Measurements from ENCODE around the gene GPRC5C.

- TF ChIP-seq ESRRA (IDR thresholded peaks at IDR 0.05; ENCODE audit: borderline replicate concordance, low read depth), result no peak
- no peak for TF ChIP-seq PCBP2 (IDR thresholded peaks at IDR 0.05; ENCODE audit: low read depth, low read length, poor library complexity, severe bottlenecking)
- no peak for TF ChIP-seq CHD2 (IDR thresholded peaks at IDR 0.05; ENCODE audit: low read depth, low read length)
- TF ChIP-seq ZNF449 (CRISPR knock-in tag; IDR thresholded peaks at IDR 0.05), result no peak
- no peak for TF ChIP-seq BCLAF1 (IDR thresholded peaks at IDR 0.05; ENCODE audit: borderline replicate concordance in 1 of 2, control insufficient read depth in 1 of 2, low read depth in 2 of 2, low read length in 1 of 2)
- TF ChIP-seq REST (IDR thresholded peaks at IDR 0.05; ENCODE audit: borderline replicate concordance), result no peak
- no peak for TF ChIP-seq REST (CRISPR knock-in tag; IDR thresholded peaks at IDR 0.05; ENCODE audit: low read depth)
- no peak for TF ChIP-seq EZH2 (IDR thresholded peaks at IDR 0.05; ENCODE audit: borderline replicate concordance, low read depth, low read length)
- TF ChIP-seq CTCF (IDR thresholded peaks at IDR 0.05 in 2 of 3, conservative IDR thresholded peaks at IDR 0.05 in 1 of 3; ENCODE audit: insufficient read depth in 2 of 3, low read depth in 1 of 3, low read length in 3 of 3), result no peak
- no peak for TF ChIP-seq TFE3 (CRISPR knock-in tag; IDR thresholded peaks at IDR 0.05)
- TF ChIP-seq YY1 (IDR thresholded peaks at IDR 0.05; ENCODE audit: borderline replicate concordance in 1 of 3, control insufficient read depth in 1 of 3, extremely low read depth in 1 of 3, insufficient read depth in 3 of 3, insufficient read length in 1 of 3, insufficient replicate concordance in 2 of 3, low read depth in 1 of 3, low read length in 2 of 3), result no peak
- TF ChIP-seq ZBTB34 (CRISPR knock-in tag; IDR thresholded peaks at IDR 0.05), result no peak
- no peak for TF ChIP-seq KAT8 (IDR thresholded peaks at IDR 0.05; ENCODE audit: low read depth)
Measured at GRCh38 chr17:74435775-74436359, 4.0 kb downstream of the GPRC5C start.
